Measurements from ENCODE around the gene PNPLA2. TPM values are rescaled to one million over a fixed set of nuclear protein-coding genes. Genes with fewer than 3 reads are reported as not detected.
A peak's percentile ranks its signal among the peaks of the same experiment; 100 is the strongest.

PNPLA2 gene
- total RNA-seq, 1 experiment from 2014 or later, result 66.5 TPM

- TF ChIP-seq EMX1 (CRISPR knock-in tag; IDR thresholded peaks at IDR 0.05) (no peak), ZNF532 (CRISPR knock-in tag; IDR thresholded peaks at IDR 0.05; ENCODE audit: borderline replicate concordance) (no peak), ZNF317 (CRISPR knock-in tag; IDR thresholded peaks at IDR 0.05; ENCODE audit: borderline replicate concordance, low read depth) (no peak), CREM (CRISPR knock-in tag; IDR thresholded peaks at IDR 0.05) (no peak), ZBTB43 (CRISPR knock-in tag; IDR thresholded peaks at IDR 0.05) (no peak), ZNF423 (CRISPR knock-in tag; IDR thresholded peaks at IDR 0.05) (no peak), ZSCAN18 (CRISPR knock-in tag; IDR thresholded peaks at IDR 0.05) (no peak), ATF3 (CRISPR knock-in tag; conservative IDR thresholded peaks at IDR 0.05) (no peak), ZNF671 (CRISPR knock-in tag; IDR thresholded peaks at IDR 0.05) (no peak), JUN (CRISPR knock-in tag; IDR thresholded peaks at IDR 0.05) (no peak), CBFB (CRISPR knock-in tag; IDR thresholded peaks at IDR 0.05; ENCODE audit: low read depth) (no peak)
Observed at GRCh38 chr11:837990-838307, 19.2 kb downstream of the PNPLA2 start (continued).

GRCh38 chr11:838441-839279, 19.9 kb downstream of the PNPLA2 start:
- ChIA-PET POLR2A (interaction anchor here (0.5 to 1.0 kb wide), 2 partner anchors 10 to 33 kb away, joined by 3 to 4 read pairs; no protein-coding TSS in a partner anchor), CTCF (interaction anchor here (0.6 to 2.2 kb wide), 7 partner anchors 9 to 216 kb away, joined by 3 to 16 read pairs (median 4); partner anchors contain the start of genes CRACR2B and PNPLA2)
- peak; percentile 32 for ATAC-seq
- Mint-ChIP-seq H3K4me3 (no peak overlapping the region), H3K36me3 (peaks cover 13% of the 10 kb centered on the region), H3K4me1 (peaks cover 26% of the 10 kb centered on the region), H3K9me3 (no peaks in the 10 kb centered on the region), H3K27me3 (ENCODE audit: low read depth) (peaks cover 3% of the 10 kb centered on the region; the same call in 1 of the 2 replicates), H3K27ac (no peak overlapping the region)
- DNase-seq (ENCODE audit: low spot score), result peak; percentile 56
- TF ChIP-seq USF1 (CRISPR knock-in tag; IDR thresholded peaks at IDR 0.05) (peak; percentile 67), PRDM15 (CRISPR knock-in tag; IDR thresholded peaks at IDR 0.05) (0 out of 2 replicates have a peak, but pooled peaks have one; percentile 32), USF2 (CRISPR knock-in tag; IDR thresholded peaks at IDR 0.05) (peak; percentile 46), CTCF (IDR thresholded peaks at IDR 0.05) (peak; percentile 27; the same call in 1 of the 2 replicates), JUN (CRISPR knock-in tag; IDR thresholded peaks at IDR 0.05) (no peak), ZNF121 (CRISPR knock-in tag; IDR thresholded peaks at IDR 0.05) (0 out of 2 replicates have a peak, but pooled peaks have one; percentile 6), FOXP1 (CRISPR knock-in tag; IDR thresholded peaks at IDR 0.05; ENCODE audit: borderline replicate concordance) (peak; percentile 38; the same call in 1 of the 2 replicates), MAX (CRISPR knock-in tag; IDR thresholded peaks at IDR 0.05) (peak; percentile 60; the same call in 1 of the 2 replicates), RORB (CRISPR knock-in tag; IDR thresholded peaks at IDR 0.05) (no peak), NR1H2 (CRISPR knock-in tag; IDR thresholded peaks at IDR 0.05) (peak; percentile 18; the same call in 1 of the 2 replicates)
